ENCODE results near the gene MEMO1. TPM values are rescaled to one million over a fixed set of nuclear protein-coding genes. Genes with fewer than 3 reads are reported as not detected.
"Not testable (repeated sequence)": the region's sequence is repeated elsewhere in the genome, so short reads cannot be mapped to it uniquely, and the experiment has no call there.

Gene MEMO1
- total RNA-seq (ENCODE audit: unreplicated experiment) = 48.8 TPM
- long read RNA-seq, full-length matches to known transcripts = 9 of 17 reads
- long read RNA-seq, partial matches to known transcripts = 2 of 17 reads
- long read RNA-seq, other reads (novel, unspliced or antisense) = 6 of 17 reads

GRCh38 chr2:32010670-32011484, at the start of gene MEMO1:
TSS of gene MEMO1 (minus strand) at chr2:32011008. CDS start at chr2:32010247, 761 bp downstream.
- H3K4me3 Mint-ChIP-seq (ENCODE audit: unreplicated experiment) = peak within 1 kb of the TSS; percentile 93
- no peak for TF ChIP-seq CTCF (IDR thresholded peaks at IDR 0.05; ENCODE audit: partially characterized antibody, unreplicated experiment)
- no peaks in the 10 kb centered on the region for H3K36me3 Mint-ChIP-seq (ENCODE audit: unreplicated experiment)
- H3K4me1 Mint-ChIP-seq (ENCODE audit: low read depth, unreplicated experiment) = peaks cover 3% of the 10 kb centered on the region
- peak within 1 kb of the TSS; percentile 93 for H3K27ac Mint-ChIP-seq (ENCODE audit: unreplicated experiment)
- H3K9me3 Mint-ChIP-seq (ENCODE audit: unreplicated experiment) = peaks cover 8% of the 10 kb centered on the region
- peaks cover 8% of the 10 kb centered on the region for H3K27me3 Mint-ChIP-seq (ENCODE audit: unreplicated experiment)
- DNase-seq = peak; percentile 96

- Mint-ChIP-seq H3K4me1 (ENCODE audit: low read depth, unreplicated experiment) (peaks cover 2% of the 10 kb centered on the region), H3K27me3 (ENCODE audit: unreplicated experiment) (peaks cover 2% of the 10 kb centered on the region), H3K36me3 (ENCODE audit: unreplicated experiment) (no peaks in the 10 kb centered on the region), H3K9me3 (ENCODE audit: unreplicated experiment) (peaks cover 12% of the 10 kb centered on the region), H3K4me3 (ENCODE audit: unreplicated experiment) (no peak overlapping the region), H3K27ac (ENCODE audit: unreplicated experiment) (no peak overlapping the region)
- DNase-seq = no peak
- TF ChIP-seq CTCF (IDR thresholded peaks at IDR 0.05; ENCODE audit: partially characterized antibody, unreplicated experiment) = no peak
These were observed 49.5 kb upstream of the MEMO1 start for GRCh38 chr2:32060266-32060665.

- Mint-ChIP-seq H3K27ac (ENCODE audit: unreplicated experiment) (no peak overlapping the region), H3K4me1 (ENCODE audit: low read depth, unreplicated experiment) (peaks cover 2% of the 10 kb centered on the region), H3K9me3 (ENCODE audit: unreplicated experiment) (peaks cover 3% of the 10 kb centered on the region), H3K36me3 (ENCODE audit: unreplicated experiment) (no peaks in the 10 kb centered on the region), H3K4me3 (ENCODE audit: unreplicated experiment) (no peak overlapping the region), H3K27me3 (ENCODE audit: unreplicated experiment) (no peaks in the 10 kb centered on the region)
- DNase-seq = no peak
- no peak for TF ChIP-seq CTCF (IDR thresholded peaks at IDR 0.05; ENCODE audit: partially characterized antibody, unreplicated experiment)
These were observed 47.3 kb upstream of the MEMO1 start for GRCh38 chr2:32058130-32058529.

GRCh38 chr2:32054583-32054982, 43.8 kb upstream of the MEMO1 start:
- not testable (repeated sequence) for H3K27me3 Mint-ChIP-seq (ENCODE audit: unreplicated experiment); H3K27ac Mint-ChIP-seq (ENCODE audit: unreplicated experiment); DNase-seq; H3K4me3 Mint-ChIP-seq (ENCODE audit: unreplicated experiment); H3K36me3 Mint-ChIP-seq (ENCODE audit: unreplicated experiment); H3K9me3 Mint-ChIP-seq (ENCODE audit: unreplicated experiment); H3K4me1 Mint-ChIP-seq (ENCODE audit: low read depth, unreplicated experiment)

GRCh38 chr2:32051836-32052439, 41.1 kb upstream of the MEMO1 start:
- Mint-ChIP-seq H3K9me3 (ENCODE audit: unreplicated experiment) (no peaks in the 10 kb centered on the region), H3K27ac (ENCODE audit: unreplicated experiment) (no peak overlapping the region), H3K4me1 (ENCODE audit: low read depth, unreplicated experiment) (no peaks in the 10 kb centered on the region), H3K36me3 (ENCODE audit: unreplicated experiment) (no peaks in the 10 kb centered on the region), H3K27me3 (ENCODE audit: unreplicated experiment) (no peaks in the 10 kb centered on the region), H3K4me3 (ENCODE audit: unreplicated experiment) (no peak overlapping the region)
- TF ChIP-seq CTCF (IDR thresholded peaks at IDR 0.05; ENCODE audit: partially characterized antibody, unreplicated experiment) = no peak
- DNase-seq = no peak
